Raji (cell line): Measurements from ENCODE around the gene ZBED4.

Experiments
- POLR2A ChIP-seq: IDR thresholded peaks from 2 replicates; pipeline ENCODE4 v1.6.1; 2011; ENCODE audit warnings: low read depth, low read length, control low read depth; ENCODE audit not compliant: insufficient read depth

The ZBED4 gene

GRCh38 chr22:49824185-49824925, 29.3 kb upstream of the ZBED4 start:
- no peak for TF ChIP-seq POLR2A

GRCh38 chr22:49824936-49825335, 28.7 kb upstream of the ZBED4 start:
- no peak for TF ChIP-seq POLR2A

DNA sequence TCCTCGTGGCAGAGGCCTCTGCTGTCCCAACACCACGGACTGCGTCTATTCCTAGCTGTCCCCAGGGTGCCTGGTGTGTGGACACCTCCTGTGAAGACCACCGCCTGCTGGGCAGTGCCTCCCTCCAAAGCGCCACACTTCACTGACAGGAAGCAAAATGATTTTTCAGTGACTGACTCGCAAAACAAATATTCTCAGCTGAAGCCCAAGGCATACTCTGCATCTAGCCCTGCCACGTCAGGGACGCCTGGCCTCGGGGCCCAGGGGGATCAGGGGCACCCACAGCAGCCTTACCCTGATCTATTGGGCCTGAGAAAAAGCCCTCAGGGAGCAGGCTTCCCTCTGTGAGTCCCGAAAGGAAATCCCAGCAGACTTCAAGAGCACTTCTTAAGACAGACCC, 28.2 kb upstream of the ZBED4 start:
- TF ChIP-seq POLR2A, result no peak

DNA sequence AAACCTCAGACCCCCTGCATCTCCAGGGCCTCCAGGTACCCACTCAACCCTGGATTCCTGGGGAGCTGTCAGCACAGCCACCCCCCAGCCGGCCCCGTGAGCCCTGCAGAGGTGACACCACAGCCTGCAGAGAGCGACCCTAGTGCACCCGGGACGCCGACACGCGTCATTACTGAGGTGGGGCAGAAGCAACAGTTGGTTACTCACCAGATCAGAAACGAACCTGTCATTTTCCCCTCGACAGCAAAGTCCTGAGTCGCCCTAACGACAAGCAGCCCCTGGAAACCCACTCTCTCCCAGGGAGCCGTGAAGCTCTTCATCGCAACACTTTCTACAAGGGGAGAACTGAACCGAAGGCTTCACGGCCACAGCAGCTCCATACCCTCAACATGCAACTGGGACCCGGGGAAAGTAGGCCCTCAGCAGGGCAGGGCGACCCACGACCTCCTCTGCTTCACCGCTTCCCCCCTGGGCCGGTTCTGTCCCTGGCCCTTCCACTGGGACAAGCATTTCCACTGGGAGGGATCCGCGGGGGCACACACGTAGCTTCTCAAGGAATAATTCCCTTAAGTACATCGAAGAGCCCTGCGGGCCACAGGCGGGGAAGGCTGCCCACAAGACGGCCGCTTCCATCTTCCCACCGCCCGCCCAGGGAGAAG, 27.6 kb upstream of the ZBED4 start:
- TF ChIP-seq POLR2A, result no peak

DNA sequence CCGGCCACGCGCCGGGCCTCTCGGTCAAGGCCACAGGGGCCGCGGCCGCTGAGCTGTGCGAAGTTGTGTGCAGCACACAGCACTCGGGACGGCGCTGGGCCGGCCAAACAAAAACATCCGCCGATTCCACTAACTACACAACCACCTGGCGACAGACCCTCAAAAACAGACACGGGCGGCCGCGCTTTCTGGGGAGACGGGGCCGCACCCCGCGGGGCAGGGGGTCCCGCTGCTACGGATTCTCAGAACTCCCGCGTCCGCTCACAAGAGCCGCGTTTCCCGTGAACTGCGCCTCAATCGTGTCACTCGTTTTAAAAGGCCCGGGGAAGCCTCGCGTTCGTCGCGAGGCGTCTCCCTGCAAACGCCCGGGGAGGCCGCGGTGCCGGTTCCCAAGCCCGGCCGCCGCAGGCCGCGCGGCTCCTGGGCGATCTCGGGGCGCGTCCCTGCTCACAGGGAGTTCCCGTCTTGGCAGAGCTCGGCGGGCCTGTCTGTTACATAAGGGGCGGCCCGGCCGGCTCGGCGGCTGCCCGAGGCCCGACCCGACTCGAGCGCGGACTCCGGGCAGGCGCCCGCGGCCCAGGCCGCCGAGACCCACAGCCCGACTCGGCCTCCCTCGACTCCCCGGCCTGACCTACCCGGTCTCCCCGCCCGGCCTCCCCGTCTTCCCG, 26.9 kb upstream of the ZBED4 start:
- TF ChIP-seq POLR2A, result no peak

GRCh38 chr22:49827271-49827852, 26.3 kb upstream of the ZBED4 start:
- TF ChIP-seq POLR2A, result peak; percentile 55

GRCh38 chr22:49827853-49828598, 25.6 kb upstream of the ZBED4 start, which contains the start of gene BRD1:
BRD1 (minus strand) TSS chr22:49827873; CDS start chr22:49824317, 3,556 bp downstream.
- TF ChIP-seq POLR2A, result no peak; the same call in 1 of the 2 replicates

DNA sequence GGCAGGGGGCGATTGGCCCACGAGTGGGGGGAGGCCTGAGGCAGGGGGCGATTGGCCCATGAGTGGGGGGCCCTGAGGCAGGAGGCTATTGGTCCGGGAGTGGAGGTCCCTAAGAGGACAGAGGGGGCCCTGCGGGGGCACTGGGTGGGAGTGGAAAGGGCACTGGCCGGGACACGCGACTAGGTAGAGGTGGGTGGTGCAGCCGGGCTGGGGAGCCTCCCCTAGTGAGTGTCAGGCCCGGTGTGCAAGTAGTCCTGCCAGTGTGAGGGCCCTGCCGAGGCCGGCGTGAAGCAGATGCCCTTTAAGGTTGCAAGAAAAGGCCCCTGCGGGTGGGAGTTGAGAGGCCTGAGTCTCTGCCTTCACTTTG, 25.1 kb upstream of the ZBED4 start:
- TF ChIP-seq POLR2A, result no peak

GRCh38 chr22:49829044-49829853, 24.4 kb upstream of the ZBED4 start:
- TF ChIP-seq POLR2A, result no peak

GRCh38 chr22:49833340-49834007, 20.2 kb upstream of the ZBED4 start:
- no peak for TF ChIP-seq POLR2A

DNA sequence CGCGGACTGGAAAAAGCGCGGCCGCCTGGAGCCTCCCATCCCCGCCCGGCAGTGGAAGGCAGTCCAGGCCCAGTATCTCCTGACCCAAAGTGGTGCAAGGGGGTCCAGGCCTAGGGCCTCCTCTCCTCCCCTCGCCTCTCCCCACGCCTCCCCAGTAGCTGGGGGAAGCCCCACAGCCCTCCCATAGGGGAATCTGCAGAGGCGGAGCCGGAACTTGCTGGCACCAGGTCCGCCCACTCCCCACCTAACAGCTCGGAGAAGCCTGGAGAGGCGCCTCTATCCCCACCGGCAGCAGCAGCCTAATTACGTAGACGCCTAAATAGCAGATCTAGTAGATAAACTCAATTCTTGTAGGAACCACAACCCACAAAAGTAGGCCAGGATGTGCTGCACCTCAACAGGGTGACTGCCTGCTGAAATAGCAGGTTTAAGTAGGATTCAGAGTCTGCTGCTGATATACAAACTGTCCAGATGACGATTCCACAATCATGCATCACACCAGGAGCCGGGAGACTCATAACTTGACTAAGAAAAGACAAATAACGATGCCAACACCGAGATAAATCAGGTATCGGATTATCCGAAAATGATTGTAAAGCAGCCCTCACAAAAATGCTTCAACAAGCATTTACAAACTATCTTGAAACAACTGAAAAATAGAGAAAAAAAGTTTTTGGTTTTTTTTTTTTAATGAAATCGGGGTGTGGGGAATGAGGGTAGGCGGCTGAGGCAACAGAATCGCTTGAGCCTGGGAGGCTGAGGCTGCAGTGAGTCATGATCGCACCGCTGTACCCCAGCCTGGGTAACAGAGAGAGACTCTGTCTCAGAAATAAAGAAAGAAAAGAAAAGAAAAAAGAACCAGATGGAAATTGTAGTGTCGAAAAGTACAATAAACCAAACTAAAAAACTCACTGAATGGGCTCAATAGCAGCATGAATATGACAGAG, 14.6 kb upstream of the ZBED4 start:
- TF ChIP-seq POLR2A, result no peak

GRCh38 chr22:49845241-49845640, 8.4 kb upstream of the ZBED4 start:
- TF ChIP-seq POLR2A, result no peak
